ENCODE results near the gene ARHGAP31.
"Not testable (repeated sequence)": the region's sequence is repeated elsewhere in the genome, so short reads cannot be mapped to it uniquely, and the experiment has no call there.

- not testable (repeated sequence) for TF ChIP-seq CTCF, POLR2A (IDR thresholded peaks at IDR 0.05)
Measured at GRCh38 chr3:119270212-119270611, 24.0 kb upstream of the ARHGAP31 start.

Data from esophagus squamous epithelium (tissue), 4 donors.